Stimulated activated CD4-positive, alpha-beta T cell treated with anti-CD3 and anti-CD28 coated beads, Interleukin-1b, Interleukin-23, amount 100 ng/mL, for 1 hour (primary cell): ENCODE data around the gene NAV3.
"Not testable (repeated sequence)": the region's sequence is repeated elsewhere in the genome, so short reads cannot be mapped to it uniquely, and the experiment has no call there.

ENCODE experiments used
- DNase-seq, 2 donors: peaks; one replicate each; pipeline ENCODE4 v3.0.0-alpha.2; 2020; ENCODE audit warnings: low read depth in 2 of 2

NAV3 gene

GRCh38 chr12:78038541-78038940 is 207.8 kb downstream of the NAV3 start:
- no peak for DNase-seq

- no peak for DNase-seq
Measured at GRCh38 chr12:78038986-78039385, 208.3 kb downstream of the NAV3 start.

DNA sequence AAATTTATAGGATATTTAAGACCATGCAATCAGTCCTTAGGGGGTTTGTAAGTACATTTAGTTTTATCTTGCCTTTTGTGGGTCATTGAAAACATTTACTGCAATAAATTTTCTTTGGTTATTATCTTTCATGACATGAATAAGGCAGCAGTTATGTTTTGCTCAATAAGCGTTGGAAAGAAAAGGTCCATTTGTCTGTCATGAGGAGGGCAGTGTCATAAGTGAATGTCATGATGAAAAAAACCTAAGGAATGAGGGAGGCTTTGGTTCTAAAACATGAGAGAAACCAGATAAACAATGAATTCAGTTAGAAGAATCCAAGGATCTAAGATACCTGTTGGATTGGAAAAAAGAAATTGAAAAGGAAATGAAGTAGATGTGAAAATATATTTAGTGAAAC is 209.4 kb downstream of the NAV3 start:
- DNase-seq, result no peak

DNA sequence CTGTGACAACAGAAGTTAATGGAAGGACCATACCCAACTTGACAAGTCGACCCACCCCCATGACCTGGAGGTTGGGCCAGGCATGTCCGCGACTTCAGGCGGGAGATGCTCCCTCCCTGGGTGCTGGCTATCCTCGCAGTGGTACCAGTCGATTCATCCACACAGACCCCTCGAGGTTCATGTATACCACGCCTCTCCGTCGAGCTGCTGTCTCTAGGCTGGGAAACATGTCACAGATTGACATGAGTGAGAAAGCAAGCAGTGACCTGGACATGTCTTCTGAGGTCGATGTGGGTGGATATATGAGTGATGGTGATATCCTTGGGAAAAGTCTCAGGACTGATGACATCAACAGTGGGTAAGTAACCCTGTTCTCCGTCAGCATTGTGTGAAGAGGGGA is 220.1 kb downstream of the NAV3 start:
- DNase-seq, result no peak

- no peak for DNase-seq
Measured at GRCh38 chr12:78055545-78055944, 224.9 kb downstream of the NAV3 start.

- no peak for DNase-seq
Measured at GRCh38 chr12:78057075-78057474, 226.4 kb downstream of the NAV3 start.

DNA sequence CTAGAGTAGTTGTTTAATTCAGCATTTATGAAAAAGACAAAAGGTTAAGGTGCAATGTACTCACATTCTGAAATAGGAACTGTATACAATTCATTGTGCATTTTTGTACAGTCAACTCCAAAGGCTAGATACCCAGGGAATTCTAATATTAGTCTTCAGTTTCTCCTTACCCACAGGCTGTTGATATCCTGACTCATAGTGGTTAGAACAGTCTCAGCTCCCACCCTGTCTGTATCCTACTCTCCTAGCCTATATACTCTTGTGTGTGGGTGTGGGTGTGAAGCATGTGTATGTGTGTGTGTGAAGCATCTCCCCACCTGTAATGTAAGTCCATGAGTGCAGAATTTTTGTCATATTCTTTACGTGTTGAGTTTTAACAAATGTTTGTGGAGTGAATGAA is 229.5 kb downstream of the NAV3 start:
- no peak for DNase-seq

GRCh38 chr12:78062786-78063185 is 232.1 kb downstream of the NAV3 start:
- DNase-seq, result no peak

DNA sequence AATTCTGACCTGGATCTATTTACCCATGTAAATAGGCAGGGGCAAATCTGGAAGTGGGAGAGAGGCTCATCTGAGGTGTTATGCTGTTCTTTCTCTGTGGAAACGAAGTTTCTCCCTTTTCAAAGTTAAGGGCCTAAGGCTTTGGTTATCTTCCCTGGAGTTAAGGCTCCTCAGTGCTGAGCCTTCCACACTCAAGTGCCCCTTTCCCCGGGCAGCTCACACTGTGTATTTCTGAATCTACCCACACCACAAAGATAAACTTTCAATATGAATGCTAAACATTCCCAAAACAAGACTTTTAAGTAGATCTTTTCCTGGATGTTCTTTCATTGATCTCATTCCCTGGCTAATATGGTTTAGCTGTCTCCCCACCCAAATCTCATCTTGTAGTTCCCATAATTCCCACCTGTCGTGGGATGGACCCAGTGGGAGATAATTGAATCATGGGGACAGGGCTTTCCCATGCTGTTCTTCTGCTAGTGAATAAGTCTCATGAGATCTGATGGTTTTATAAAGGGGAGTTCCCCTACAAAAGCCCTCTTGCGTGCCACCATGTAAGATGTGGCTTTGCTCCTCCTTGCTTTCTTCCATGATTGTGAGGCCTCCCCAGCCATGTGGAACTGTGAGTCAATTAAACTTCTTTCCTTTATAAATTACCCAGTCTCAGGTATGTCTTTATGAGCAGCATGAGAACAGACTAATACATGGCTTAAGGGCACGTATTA is 251.1 kb downstream of the NAV3 start:
- DNase-seq, result no peak

DNA sequence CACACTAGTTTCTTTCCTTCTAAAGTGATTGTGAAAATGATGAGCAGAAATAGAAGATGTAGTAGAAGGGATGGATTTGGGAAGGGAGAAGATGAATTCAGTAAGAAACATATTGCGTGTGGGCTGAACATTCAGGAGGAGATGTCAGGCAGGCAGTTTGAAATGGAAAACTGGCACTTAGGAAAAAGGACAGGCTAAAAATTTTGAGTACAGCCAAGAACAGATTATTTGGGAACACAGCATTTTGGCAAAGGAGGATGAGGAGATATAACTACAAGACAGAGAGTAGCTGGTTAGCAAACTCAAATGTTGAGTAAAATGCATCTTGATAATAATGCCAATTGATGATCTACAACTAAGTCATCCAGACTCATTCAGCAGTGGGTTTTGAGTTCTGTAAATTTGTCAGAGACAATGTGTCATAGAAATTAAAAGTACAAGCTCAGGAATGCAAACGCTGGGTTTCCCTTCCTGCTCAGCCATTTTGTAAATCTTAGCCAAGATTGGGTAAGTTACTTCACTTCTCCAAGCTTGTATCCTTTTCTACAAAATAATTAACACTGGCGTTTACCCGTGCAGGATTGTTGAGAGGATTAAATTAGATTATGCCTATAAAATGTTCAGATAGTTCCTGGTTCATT is 255.0 kb downstream of the NAV3 start:
- no peak for DNase-seq

GRCh38 chr12:78086553-78087362 is 256.1 kb downstream of the NAV3 start:
- no peak for DNase-seq

DNA sequence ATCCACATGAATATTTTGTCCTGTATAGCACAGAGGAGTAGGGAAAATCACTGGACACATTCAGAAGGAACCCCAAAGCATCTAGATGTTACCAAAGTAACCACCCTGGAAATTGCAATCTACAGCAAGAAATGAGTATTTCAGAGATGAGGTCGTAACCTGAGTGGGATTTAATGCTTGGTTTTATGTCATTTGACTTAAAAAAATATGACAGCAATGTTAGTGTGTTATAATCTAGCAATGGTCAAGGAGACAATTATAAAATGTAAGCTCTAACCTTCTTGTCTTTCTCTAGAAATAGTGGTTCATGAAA is 256.6 kb downstream of the NAV3 start:
- DNase-seq, result no peak

- DNase-seq, result no peak
Measured at GRCh38 chr12:78088391-78088832, 257.7 kb downstream of the NAV3 start.

DNA sequence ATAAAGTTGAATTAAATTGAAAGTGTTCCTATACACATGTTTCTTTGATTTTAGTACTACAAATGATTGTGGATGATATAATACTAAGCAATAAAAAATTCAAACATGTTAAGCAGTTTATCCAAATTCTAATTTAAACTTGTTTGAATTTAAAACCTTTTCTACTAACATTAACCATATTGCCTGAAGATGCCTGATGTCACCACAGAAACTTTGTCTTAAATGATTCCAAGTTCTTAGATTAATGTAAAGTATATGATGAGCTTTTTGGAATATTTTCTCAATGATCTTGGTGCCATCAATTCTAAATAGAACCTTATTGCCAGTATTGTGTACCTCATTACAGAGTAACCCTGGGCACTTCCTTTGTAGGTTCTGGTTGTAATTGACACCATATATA is 259.6 kb downstream of the NAV3 start:
- no peak for DNase-seq

GRCh38 chr12:78095623-78096022 is 264.9 kb downstream of the NAV3 start:
- no peak for DNase-seq

DNA sequence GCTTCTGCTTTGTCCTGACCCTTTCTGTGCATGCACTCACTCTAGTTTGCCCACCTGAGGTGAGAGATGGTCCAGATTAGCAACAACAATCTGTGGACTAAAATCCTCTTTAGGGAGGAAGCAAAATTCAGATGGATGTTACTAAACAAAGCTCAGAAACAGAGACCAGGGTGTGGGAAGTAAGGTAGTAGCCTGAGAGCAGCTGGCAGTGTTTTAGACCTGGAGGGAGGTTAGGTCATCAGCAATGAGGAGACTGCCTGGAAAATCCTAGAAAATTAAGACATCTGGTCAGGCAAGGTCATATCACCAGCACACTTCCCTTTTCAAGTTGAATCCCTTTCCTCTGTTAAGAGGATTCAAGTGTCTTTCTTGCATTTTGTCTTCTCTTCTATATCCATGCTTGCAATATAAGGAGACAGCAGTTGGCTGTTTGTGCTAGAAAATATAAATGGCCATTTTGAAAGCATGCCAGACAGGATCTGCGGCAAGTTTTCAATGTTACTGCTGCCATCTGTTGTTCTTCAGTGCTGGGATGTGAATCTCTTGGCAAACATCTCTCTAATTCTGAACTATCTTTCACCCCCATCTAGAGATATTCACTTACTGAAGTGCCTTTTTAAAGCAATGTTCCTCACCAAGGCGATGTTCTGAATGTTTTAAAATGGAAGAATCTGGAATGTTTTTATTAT is 266.4 kb downstream of the NAV3 start:
- no peak for DNase-seq

DNA sequence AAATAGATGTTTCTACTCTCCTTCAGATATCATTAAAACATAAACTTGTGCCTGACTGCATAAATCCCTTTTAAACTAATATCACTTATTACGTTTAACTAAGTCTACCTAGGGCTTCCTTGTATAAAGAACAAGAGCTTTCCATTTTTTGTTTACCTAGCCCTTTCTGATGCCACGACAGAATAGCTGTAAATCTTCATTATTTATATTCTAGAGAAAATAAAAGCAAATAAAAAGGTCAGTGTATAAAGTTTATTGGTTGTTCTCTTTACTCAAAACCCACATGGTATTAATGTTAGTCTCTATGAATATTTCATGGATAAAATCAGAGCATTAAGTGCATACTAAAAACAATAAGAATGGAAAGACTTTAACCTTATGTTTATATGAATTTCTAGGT is 269.1 kb downstream of the NAV3 start:
- DNase-seq, result no peak

- no peak for DNase-seq
Measured at GRCh38 chr12:78101113-78101876, 270.6 kb downstream of the NAV3 start.

DNA sequence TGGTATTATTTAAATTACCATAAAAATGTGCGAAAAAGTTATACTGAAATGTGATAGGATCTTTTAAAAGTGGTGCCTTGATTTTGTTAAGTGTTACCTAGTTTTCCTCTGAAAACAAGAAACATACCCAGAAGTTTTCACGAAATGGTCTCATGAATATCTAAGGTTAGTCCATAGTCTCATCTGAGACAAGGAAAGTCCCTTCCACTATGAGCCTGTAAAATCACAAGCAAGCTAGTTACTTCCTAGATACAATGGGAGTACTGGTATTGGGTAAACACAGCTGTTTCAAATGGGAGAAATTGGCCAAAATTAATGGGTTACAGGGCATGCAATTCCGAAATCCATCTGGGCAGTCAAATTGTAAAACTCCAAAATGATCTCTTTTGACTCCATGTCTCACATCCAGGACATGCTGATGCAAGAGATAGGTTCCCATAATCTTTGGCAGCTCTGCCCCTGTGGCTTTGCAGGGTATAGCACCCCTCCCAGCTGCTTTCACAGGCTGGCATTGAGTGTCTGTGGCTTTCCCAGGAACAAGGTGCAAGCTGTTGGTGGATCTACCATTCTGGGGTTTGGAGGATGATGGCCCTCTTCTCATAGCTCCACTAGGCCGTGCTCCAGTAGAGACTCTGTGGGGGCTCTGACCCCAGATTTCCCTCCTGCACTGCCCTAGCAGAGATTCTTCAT is 271.4 kb downstream of the NAV3 start:
- DNase-seq, result no peak

GRCh38 chr12:78102801-78103200 is 272.1 kb downstream of the NAV3 start:
- not testable (repeated sequence) for DNase-seq

- no peak for DNase-seq
Measured at GRCh38 chr12:78115889-78116288, 285.2 kb downstream of the NAV3 start.
